Neural crest cell (in vitro differentiated cells): ENCODE results near the gene OR9A4. TPM values are rescaled to one million over a fixed set of nuclear protein-coding genes. Genes with fewer than 3 reads are reported as not detected.

ENCODE experiments used
- DNase-seq: peaks from one replicate; pipeline ENCODE4 v3.0.0; 2021; ENCODE audit warnings: low read depth, mixed read lengths, low spot score
- H3K27ac Mint-ChIP-seq: one replicate; pipeline ENCODE4 v1.8.0; 2021; ENCODE audit warnings: mild to moderate bottlenecking, mixed read lengths; ENCODE audit not compliant: unreplicated experiment
- H3K27me3 Mint-ChIP-seq: 2 replicates; pipeline ENCODE4 v1.8.0; 2021; ENCODE audit warnings: low read depth, mild to moderate bottlenecking, mixed read lengths
- H3K36me3 Mint-ChIP-seq: 2 replicates; pipeline ENCODE4 v1.8.0; 2021; ENCODE audit warnings: low read depth, mild to moderate bottlenecking, mixed read lengths
- H3K4me1 Mint-ChIP-seq: 2 replicates; pipeline ENCODE4 v1.8.0; 2021; ENCODE audit warnings: mixed read lengths
- H3K4me3 Mint-ChIP-seq: one replicate; pipeline ENCODE4 v1.8.0; 2021; ENCODE audit warnings: mild to moderate bottlenecking, mixed read lengths
- H3K9me3 Mint-ChIP-seq: 2 replicates; pipeline ENCODE4 v1.8.0; 2021; ENCODE audit warnings: mixed read lengths
- long read RNA-seq: library from polyadenylated mRNA; unstranded; transcript quantifications from one replicate; pipeline ENCODE4 v2.0.0, GENCODE V29; 2020
- total RNA-seq: library from RNA; stranded (reverse); gene quantifications from 2 replicates; pipeline ENCODE4 v1.2.1, GENCODE V29; 2021
- TF ChIP-seq, protein P1 (sequence below): fragments of 200-600 bp; sonication (generic); conservative IDR thresholded peaks from 2 replicates; pipeline ENCODE4 v1.5.0; 2021; ENCODE audit warnings: antibody characterized with exemption, mild to moderate bottlenecking

The OR9A4 gene, protein sequence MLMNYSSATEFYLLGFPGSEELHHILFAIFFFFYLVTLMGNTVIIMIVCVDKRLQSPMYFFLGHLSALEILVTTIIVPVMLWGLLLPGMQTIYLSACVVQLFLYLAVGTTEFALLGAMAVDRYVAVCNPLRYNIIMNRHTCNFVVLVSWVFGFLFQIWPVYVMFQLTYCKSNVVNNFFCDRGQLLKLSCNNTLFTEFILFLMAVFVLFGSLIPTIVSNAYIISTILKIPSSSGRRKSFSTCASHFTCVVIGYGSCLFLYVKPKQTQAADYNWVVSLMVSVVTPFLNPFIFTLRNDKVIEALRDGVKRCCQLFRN
- total RNA-seq: not detected in 2 replicates
- long read RNA-seq: 0 reads

DNA sequence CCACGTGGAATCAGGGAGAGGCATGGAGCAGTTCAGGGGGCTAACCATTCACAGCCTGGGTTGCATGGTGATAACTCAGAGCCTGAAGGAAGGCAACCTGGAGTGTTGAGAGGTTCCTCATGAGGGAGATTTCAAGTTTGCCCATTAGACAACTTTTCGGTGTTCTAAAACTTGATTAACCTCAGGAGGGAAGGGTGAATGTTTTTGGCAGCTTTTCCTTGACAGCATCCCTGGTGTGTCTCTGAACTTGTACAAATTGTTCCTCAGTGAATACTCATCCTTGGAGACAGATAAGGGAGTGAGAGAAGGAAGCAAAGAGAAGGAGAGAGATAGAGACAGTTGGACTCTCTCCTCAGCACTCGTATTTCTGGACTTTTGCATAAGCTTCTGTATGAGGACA lies at the start of gene OR9A4:
Gene OR9A4 (plus strand): TSS at position 301 of the 400 bp plus-strand sequence. CDS start 2,477 bp downstream, outside the sequence.
- no peak for DNase-seq
- TF ChIP-seq, protein P1, sequence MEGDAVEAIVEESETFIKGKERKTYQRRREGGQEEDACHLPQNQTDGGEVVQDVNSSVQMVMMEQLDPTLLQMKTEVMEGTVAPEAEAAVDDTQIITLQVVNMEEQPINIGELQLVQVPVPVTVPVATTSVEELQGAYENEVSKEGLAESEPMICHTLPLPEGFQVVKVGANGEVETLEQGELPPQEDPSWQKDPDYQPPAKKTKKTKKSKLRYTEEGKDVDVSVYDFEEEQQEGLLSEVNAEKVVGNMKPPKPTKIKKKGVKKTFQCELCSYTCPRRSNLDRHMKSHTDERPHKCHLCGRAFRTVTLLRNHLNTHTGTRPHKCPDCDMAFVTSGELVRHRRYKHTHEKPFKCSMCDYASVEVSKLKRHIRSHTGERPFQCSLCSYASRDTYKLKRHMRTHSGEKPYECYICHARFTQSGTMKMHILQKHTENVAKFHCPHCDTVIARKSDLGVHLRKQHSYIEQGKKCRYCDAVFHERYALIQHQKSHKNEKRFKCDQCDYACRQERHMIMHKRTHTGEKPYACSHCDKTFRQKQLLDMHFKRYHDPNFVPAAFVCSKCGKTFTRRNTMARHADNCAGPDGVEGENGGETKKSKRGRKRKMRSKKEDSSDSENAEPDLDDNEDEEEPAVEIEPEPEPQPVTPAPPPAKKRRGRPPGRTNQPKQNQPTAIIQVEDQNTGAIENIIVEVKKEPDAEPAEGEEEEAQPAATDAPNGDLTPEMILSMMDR: no peak
- no peak within 1 kb of the TSS for H3K27ac Mint-ChIP-seq

DNA sequence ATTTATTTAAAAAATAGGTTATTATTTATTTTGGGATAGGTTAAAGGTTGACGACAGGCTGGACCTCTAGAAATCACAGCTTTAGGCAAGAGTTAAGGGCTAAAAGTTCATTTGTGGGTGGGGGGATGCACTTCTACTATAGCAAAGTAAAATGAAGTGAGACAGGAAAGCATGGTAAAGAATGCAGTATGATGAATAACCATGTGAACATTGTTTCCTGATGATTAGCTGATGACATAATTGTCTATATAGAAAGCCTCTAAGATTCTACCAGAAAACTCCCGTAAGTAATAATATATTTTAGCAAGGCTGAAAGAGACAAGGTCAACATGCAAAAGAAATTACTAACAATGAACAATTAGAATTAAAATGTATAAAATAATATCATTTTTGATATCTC lies 49.2 kb upstream of the OR9A4 start:
- TF ChIP-seq, protein P1: no peak
- H3K27ac Mint-ChIP-seq: no peak overlapping the region

More for the DNA sequence above, at the start of gene OR9A4:
- peaks cover 21% of the 10 kb centered on the region for H3K27me3 Mint-ChIP-seq
- no peaks in the 10 kb centered on the region for H3K4me1 Mint-ChIP-seq
- no peak within 1 kb of the TSS for H3K4me3 Mint-ChIP-seq
- peaks cover 5% of the 10 kb centered on the region for H3K9me3 Mint-ChIP-seq
- H3K36me3 Mint-ChIP-seq: peaks cover 2% of the 10 kb centered on the region

DNA sequence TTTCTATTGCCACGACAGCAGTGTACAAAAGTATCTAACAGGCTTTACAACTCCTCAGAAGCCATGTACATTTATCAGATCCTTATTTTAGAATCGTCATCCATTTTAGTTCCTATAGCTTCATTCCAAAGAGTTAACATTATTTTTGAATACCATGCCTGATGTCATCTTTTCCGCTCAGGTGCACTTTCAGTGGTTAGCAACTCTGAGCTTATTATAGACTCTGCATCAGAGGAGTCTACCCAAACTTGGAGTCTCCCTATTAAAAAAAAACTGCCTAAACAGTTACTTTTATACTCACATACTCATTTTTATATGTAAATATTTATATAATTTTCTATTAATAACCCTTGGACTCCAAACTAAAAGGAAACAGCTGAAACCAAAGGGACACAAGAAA lies 43.3 kb upstream of the OR9A4 start:
- TF ChIP-seq, protein P1: no peak
- H3K27me3 Mint-ChIP-seq: peaks cover 4% of the 10 kb centered on the region
- no peak for DNase-seq
- no peak overlapping the region for H3K4me3 Mint-ChIP-seq
- H3K4me1 Mint-ChIP-seq: no peaks in the 10 kb centered on the region
- no peaks in the 10 kb centered on the region for H3K36me3 Mint-ChIP-seq
- no peak overlapping the region for H3K27ac Mint-ChIP-seq
- H3K9me3 Mint-ChIP-seq: peaks cover 9% of the 10 kb centered on the region

More for the DNA sequence above, 49.2 kb upstream of the OR9A4 start:
- no peaks in the 10 kb centered on the region for H3K36me3 Mint-ChIP-seq
- peaks cover 9% of the 10 kb centered on the region for H3K9me3 Mint-ChIP-seq
- peaks cover 4% of the 10 kb centered on the region for H3K27me3 Mint-ChIP-seq
- no peak overlapping the region for H3K4me3 Mint-ChIP-seq
- no peak for DNase-seq
- no peaks in the 10 kb centered on the region for H3K4me1 Mint-ChIP-seq

DNA sequence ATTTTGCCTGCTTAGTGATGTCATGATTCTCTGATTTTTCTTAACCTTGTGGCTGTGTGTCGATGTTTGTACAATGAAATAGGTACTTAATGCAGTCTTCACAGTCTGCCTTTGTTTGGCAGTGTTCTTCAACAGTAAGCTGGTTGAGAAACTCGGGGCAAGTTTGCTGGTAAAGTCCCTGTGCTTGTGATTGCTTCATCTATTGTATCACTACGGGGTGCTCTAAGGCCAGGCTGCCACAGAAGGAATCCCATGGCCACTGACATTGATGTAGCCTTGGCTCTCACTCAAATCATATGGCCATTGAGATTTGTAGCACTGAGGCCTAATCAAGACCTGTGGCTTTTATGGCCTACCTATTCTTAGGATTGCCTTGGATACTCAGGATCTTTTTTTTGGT lies 41.4 kb upstream of the OR9A4 start:
- Mint-ChIP-seq H3K4me3 (no peak overlapping the region), H3K27ac (no peak overlapping the region), H3K4me1 (no peaks in the 10 kb centered on the region), H3K36me3 (no peaks in the 10 kb centered on the region), H3K27me3 (no peaks in the 10 kb centered on the region), H3K9me3 (peaks cover 7% of the 10 kb centered on the region)
- no peak for DNase-seq
- TF ChIP-seq, protein P1: no peak

DNA sequence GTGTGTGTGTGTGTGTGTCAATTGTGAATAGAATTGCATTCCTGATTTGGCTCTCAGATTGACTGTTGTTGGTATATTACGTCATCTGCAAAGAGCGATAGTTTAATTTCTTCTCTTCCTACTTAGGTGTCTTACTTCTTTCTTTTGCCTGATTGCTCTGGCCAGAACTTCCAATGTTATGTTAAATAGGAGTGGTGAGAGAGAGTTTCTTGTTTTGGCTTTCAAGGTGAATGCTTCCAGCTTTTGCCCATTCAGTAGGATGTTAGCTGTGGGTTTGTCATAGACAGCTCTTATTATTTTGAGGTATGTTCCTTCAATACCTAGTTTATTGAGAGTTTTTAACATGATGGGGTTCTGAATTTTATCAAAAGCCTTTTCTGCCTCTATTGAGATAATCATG lies 40.7 kb upstream of the OR9A4 start:
- TF ChIP-seq, protein P1: no peak
- H3K27me3 Mint-ChIP-seq: no peaks in the 10 kb centered on the region
- H3K27ac Mint-ChIP-seq: no peak overlapping the region
- no peaks in the 10 kb centered on the region for H3K36me3 Mint-ChIP-seq
- H3K9me3 Mint-ChIP-seq: peaks cover under 1% of the 10 kb centered on the region
- H3K4me3 Mint-ChIP-seq: no peak overlapping the region
- no peak for DNase-seq
- H3K4me1 Mint-ChIP-seq: no peaks in the 10 kb centered on the region
